HepG2 (cell line): ENCODE measurements around the gene ART1.

ENCODE experiments used
- FOXC1 ChIP-seq: sonication (generic); formaldehyde crosslinking; IDR thresholded peaks from 2 replicates; pipeline ENCODE4 v1.8.0; 2022; ENCODE audit warnings: mild to moderate bottlenecking, missing genetic modification reagents, borderline replicate concordance
- RNF2 ChIP-seq: fragments of 450-650 bp; conservative IDR thresholded peaks from 2 replicates; pipeline ENCODE4 v1.6.1; 2016; ENCODE audit warnings: low read depth
- ZNF460 ChIP-seq: sonication (generic); formaldehyde crosslinking; IDR thresholded peaks from 2 replicates; pipeline ENCODE4 v1.5.1; 2020; ENCODE audit warnings: missing genetic modification reagents, mild to moderate bottlenecking, borderline replicate concordance
- ZZZ3 ChIP-seq: sonication (generic); formaldehyde crosslinking; IDR thresholded peaks from 2 replicates; pipeline ENCODE4 v1.4.0; 2020; ENCODE audit warnings: missing genetic modification reagents, mild to moderate bottlenecking, borderline replicate concordance

GRCh38 chr11:3631331-3631730 lies 13.6 kb upstream of the ART1 start:
- TF ChIP-seq RNF2 (no peak), FOXC1 (CRISPR knock-in tag) (no peak), ZZZ3 (CRISPR knock-in tag) (no peak), ZNF460 (CRISPR knock-in tag) (no peak)
